ENCODE data around the gene PRDX3. TPM values are rescaled to one million over a fixed set of nuclear protein-coding genes. Genes with fewer than 3 reads are reported as not detected.

PRDX3 gene
- total RNA-seq, 1 donor from 2014 or later, result 93.2 TPM

DNA sequence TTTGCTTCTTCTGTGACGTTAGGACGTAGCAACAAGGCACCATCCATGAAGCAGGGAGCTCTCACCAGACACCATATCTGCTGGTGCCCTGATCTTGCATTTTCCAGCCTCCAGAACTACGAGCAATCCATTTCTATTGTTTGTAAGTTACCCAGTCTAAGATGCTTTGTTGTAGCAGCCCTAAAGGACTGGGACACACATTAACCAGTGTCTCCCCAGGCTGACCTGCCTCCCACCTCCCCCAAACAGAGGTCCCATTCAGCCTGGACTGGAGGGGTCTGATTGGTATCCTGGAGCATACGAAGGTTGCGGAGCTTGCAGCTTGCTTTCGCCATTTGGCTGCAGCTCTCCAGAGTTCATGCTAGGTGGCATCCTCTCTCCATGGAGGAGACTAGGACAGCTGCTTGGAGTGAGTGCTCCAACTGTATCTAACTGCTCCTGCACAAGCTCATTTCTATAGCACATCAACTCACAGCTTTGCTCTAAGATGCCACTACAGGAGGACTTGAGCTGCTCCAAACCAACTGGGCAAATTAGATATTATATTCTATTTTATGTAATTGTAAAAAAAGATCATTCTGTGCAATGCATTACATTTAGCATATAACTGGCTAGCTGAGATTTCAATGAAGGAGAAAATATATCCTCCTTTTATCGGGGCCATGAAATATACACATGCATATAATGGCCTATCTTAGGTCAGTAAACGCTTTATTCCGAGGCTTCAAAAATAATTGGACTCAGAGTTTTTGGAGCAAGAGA is 20.8 kb upstream of the PRDX3 start:
- Mint-ChIP-seq H3K27ac (ENCODE audit: unreplicated experiment) (peak overlapping the region; percentile 11), H3K36me3 (ENCODE audit: low read depth, unreplicated experiment) (peaks cover 3% of the 10 kb centered on the region), H3K4me1 (ENCODE audit: unreplicated experiment) (peaks cover 41% of the 10 kb centered on the region), H3K4me3 (ENCODE audit: unreplicated experiment) (no peak overlapping the region), H3K9me3 (ENCODE audit: unreplicated experiment) (no peaks in the 10 kb centered on the region), H3K27me3 (ENCODE audit: unreplicated experiment) (no peaks in the 10 kb centered on the region)
- TF ChIP-seq, protein P1, sequence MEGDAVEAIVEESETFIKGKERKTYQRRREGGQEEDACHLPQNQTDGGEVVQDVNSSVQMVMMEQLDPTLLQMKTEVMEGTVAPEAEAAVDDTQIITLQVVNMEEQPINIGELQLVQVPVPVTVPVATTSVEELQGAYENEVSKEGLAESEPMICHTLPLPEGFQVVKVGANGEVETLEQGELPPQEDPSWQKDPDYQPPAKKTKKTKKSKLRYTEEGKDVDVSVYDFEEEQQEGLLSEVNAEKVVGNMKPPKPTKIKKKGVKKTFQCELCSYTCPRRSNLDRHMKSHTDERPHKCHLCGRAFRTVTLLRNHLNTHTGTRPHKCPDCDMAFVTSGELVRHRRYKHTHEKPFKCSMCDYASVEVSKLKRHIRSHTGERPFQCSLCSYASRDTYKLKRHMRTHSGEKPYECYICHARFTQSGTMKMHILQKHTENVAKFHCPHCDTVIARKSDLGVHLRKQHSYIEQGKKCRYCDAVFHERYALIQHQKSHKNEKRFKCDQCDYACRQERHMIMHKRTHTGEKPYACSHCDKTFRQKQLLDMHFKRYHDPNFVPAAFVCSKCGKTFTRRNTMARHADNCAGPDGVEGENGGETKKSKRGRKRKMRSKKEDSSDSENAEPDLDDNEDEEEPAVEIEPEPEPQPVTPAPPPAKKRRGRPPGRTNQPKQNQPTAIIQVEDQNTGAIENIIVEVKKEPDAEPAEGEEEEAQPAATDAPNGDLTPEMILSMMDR (IDR thresholded peaks at IDR 0.05; ENCODE audit: unreplicated experiment), result no peak
- DNase-seq (ENCODE audit: low spot score), result peak; percentile 60

DNA sequence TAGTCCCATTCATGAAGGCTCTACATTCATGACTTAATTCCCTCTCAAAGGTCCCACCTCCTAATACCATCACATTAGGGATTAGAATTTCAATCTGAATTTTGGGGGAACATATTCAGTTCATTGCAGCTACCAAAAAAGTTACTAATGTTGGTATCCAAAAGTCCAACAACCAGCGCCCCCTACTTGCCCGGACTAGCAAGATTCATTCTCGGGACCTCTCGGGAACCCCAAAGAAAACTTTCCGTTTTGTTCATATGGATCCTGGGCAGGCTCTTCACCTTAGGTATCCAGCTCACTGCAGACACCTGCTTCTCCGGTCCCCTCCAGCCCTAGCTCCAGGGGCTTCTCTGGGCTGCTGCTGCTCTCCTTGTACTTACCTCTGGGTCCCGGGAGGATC is 19.8 kb upstream of the PRDX3 start:
- peaks cover 3% of the 10 kb centered on the region for H3K36me3 Mint-ChIP-seq (ENCODE audit: low read depth, unreplicated experiment)
- H3K4me1 Mint-ChIP-seq (ENCODE audit: unreplicated experiment), result peaks cover 33% of the 10 kb centered on the region
- DNase-seq (ENCODE audit: low spot score), result no peak
- H3K27ac Mint-ChIP-seq (ENCODE audit: unreplicated experiment), result peak overlapping the region; percentile 42
- no peaks in the 10 kb centered on the region for H3K27me3 Mint-ChIP-seq (ENCODE audit: unreplicated experiment)
- no peak overlapping the region for H3K4me3 Mint-ChIP-seq (ENCODE audit: unreplicated experiment)
- H3K9me3 Mint-ChIP-seq (ENCODE audit: unreplicated experiment), result no peaks in the 10 kb centered on the region
- TF ChIP-seq, protein P1 (IDR thresholded peaks at IDR 0.05; ENCODE audit: unreplicated experiment), result peak; percentile 24

DNA sequence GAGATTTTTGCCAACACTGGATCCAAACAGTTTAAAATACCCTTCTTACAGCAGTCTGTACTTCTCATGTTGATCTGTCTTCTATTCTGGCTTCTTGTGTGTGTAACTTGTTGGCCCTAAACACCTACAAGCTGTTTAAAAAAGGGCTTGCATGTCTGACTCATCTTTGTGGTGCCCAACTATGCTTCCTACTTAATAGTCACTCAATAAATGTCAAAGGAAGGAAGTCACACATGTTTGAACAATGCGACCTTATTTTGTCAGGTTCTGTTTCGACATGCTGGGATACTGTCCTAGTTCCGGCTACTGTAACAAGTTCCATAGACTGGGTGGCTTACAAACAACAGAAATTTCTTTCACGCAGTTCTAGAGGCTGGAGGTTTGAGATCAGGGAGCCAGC is 19.3 kb upstream of the PRDX3 start:
- Mint-ChIP-seq H3K4me1 (ENCODE audit: unreplicated experiment) (peaks cover 29% of the 10 kb centered on the region), H3K27ac (ENCODE audit: unreplicated experiment) (peak overlapping the region; percentile 62), H3K4me3 (ENCODE audit: unreplicated experiment) (no peak overlapping the region), H3K36me3 (ENCODE audit: low read depth, unreplicated experiment) (peaks cover 3% of the 10 kb centered on the region), H3K9me3 (ENCODE audit: unreplicated experiment) (no peaks in the 10 kb centered on the region), H3K27me3 (ENCODE audit: unreplicated experiment) (no peaks in the 10 kb centered on the region)
- TF ChIP-seq, protein P1 (IDR thresholded peaks at IDR 0.05; ENCODE audit: unreplicated experiment), result no peak
- DNase-seq (ENCODE audit: low spot score), result no peak

- DNase-seq (ENCODE audit: low spot score), result no peak
- Mint-ChIP-seq H3K4me1 (ENCODE audit: unreplicated experiment) (peaks cover 9% of the 10 kb centered on the region), H3K27ac (ENCODE audit: unreplicated experiment) (no peak overlapping the region), H3K36me3 (ENCODE audit: low read depth, unreplicated experiment) (no peaks in the 10 kb centered on the region), H3K27me3 (ENCODE audit: unreplicated experiment) (no peaks in the 10 kb centered on the region), H3K9me3 (ENCODE audit: unreplicated experiment) (no peaks in the 10 kb centered on the region), H3K4me3 (ENCODE audit: unreplicated experiment) (no peak overlapping the region)
- TF ChIP-seq, protein P1 (IDR thresholded peaks at IDR 0.05; ENCODE audit: unreplicated experiment), result no peak
These were observed 13.3 kb upstream of the PRDX3 start for GRCh38 chr10:119191881-119192280.

DNA sequence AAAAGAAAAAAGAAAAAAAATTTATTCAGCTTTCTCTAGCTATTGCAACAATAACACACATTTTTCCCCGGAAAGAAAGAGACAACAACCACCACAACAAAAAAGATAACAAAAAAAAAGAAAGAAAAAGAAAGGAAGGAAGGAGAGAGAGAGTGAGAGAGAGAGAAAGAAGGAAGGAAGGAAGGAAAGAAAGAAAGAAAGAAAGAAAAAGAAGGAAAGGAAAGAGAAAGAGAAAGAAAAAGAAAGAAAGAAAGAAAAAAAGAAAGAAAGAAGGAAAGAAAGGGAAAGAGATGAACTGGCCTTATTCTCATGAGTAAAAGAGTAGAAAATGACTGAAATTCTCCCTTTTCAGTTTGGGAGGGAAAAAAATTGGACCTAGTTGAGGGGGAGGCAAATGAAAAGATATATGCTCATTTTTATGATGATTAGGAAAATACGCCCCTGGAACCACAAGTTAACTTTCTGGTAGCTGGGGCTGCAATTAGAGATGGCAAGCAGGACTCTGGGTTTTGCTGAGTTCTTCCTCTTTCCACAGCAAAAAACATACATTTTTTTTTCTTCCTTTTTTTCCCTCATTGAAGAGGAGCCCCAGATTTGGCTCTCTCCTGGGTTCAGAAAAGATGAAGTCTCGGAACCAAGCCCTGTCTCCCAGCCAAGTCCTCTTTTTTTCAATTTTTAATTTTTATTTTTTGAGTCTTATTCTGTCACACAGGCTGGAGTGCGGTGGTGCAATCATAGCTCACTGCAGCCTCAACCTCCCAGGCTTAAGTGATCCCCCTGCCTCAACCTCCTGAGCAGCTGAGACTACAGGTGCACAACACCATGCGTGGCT is 12.6 kb upstream of the PRDX3 start:
- H3K36me3 Mint-ChIP-seq (ENCODE audit: low read depth, unreplicated experiment), result no peaks in the 10 kb centered on the region
- TF ChIP-seq, protein P1 (IDR thresholded peaks at IDR 0.05; ENCODE audit: unreplicated experiment), result no peak
- H3K27me3 Mint-ChIP-seq (ENCODE audit: unreplicated experiment), result no peaks in the 10 kb centered on the region
- peaks cover 9% of the 10 kb centered on the region for H3K4me1 Mint-ChIP-seq (ENCODE audit: unreplicated experiment)
- H3K4me3 Mint-ChIP-seq (ENCODE audit: unreplicated experiment), result no peak overlapping the region
- DNase-seq (ENCODE audit: low spot score), result no peak
- no peak overlapping the region for H3K27ac Mint-ChIP-seq (ENCODE audit: unreplicated experiment)
- H3K9me3 Mint-ChIP-seq (ENCODE audit: unreplicated experiment), result no peaks in the 10 kb centered on the region

Data from endothelial cell (in vitro differentiated cells).